RWPE2 (cell line): ENCODE data around the gene NEURL1B.

Source experiments
- ATAC-seq: fragments of 200-7000 bp; cut with Tn5 transposase; 3 replicates; pipeline ENCODE4 v1.9.1; 2021; ENCODE audit warnings: low read depth
- DNase-seq: peaks from one replicate; pipeline ENCODE4 v3.0.0-alpha.2; 2020; ENCODE audit warnings: low spot score
- H3K27ac ChIP-seq: fragments of 450-650 bp; 2 replicates; pipeline ENCODE4 v1.5.1; 2017; ENCODE audit warnings: mild to moderate bottlenecking; ENCODE audit not compliant: poor library complexity, severe bottlenecking
- H3K27me3 ChIP-seq: fragments of 250-450 bp; sonication (Bioruptor Pico); 2 replicates; pipeline ENCODE4 v1.5.1; 2021; ENCODE audit warnings: mild to moderate bottlenecking, moderate library complexity; ENCODE audit not compliant: insufficient read depth, poor library complexity, severe bottlenecking
- H3K36me3 ChIP-seq: fragments of 250-450 bp; sonication (Bioruptor Pico); 2 replicates; pipeline ENCODE4 v1.5.1; 2020; ENCODE audit warnings: low read depth, mild to moderate bottlenecking, moderate library complexity
- H3K4me1 ChIP-seq: fragments of 250-450 bp; sonication (Bioruptor Pico); 2 replicates; pipeline ENCODE4 v1.5.1; 2021; ENCODE audit warnings: mild to moderate bottlenecking, moderate library complexity; ENCODE audit not compliant: insufficient read depth, poor library complexity, severe bottlenecking
- H3K4me3 ChIP-seq: fragments of 250-450 bp; sonication (Bioruptor Pico); 2 replicates; pipeline ENCODE4 v1.5.1; 2021; ENCODE audit warnings: mild to moderate bottlenecking, moderate library complexity; ENCODE audit not compliant: severe bottlenecking
- H3K9me3 ChIP-seq: fragments of 250-450 bp; sonication (Bioruptor Pico); 2 replicates; pipeline ENCODE4 v1.5.1; 2021; ENCODE audit warnings: mild to moderate bottlenecking, moderate library complexity; ENCODE audit not compliant: severe bottlenecking
- TF ChIP-seq, protein P1 (sequence below): fragments of 450-650 bp; IDR thresholded peaks from one replicate; pipeline ENCODE4 v1.5.1; 2017; ENCODE audit warnings: mild to moderate bottlenecking, moderate library complexity; ENCODE audit not compliant: poor library complexity, severe bottlenecking

Gene NEURL1B

DNA sequence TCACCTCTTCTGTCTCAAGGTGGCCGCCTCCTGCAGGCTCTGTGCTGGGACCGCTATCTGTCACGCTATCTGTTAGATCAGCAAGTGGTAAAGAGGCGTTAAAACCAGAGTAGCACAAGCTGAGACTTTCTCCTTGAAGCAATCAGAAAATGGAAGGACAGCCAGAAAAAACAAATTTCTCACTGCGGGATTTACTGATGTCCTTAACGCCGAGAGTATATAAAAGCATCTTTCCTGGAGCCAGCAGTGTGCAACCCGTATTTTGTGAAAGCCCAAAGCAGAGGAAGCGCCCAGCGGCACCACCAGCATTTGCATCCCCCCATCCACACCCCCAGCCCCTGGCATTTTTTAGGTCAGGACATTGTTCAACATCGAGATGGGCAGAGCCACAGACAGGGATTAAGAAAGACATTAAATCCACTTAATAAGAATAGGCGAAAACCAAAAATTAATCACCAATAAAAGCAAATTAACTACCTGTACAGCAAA lies 81.3 kb downstream of the NEURL1B start:
- Histone ChIP-seq H3K4me3 (no peak overlapping the region), H3K9me3 (no peaks in the 10 kb centered on the region), H3K27ac (no peak overlapping the region), H3K27me3 (no peaks in the 10 kb centered on the region), H3K36me3 (no peaks in the 10 kb centered on the region), H3K4me1 (no peaks in the 10 kb centered on the region)
- ATAC-seq (no peak), DNase-seq (no peak)
- TF ChIP-seq, protein P1, sequence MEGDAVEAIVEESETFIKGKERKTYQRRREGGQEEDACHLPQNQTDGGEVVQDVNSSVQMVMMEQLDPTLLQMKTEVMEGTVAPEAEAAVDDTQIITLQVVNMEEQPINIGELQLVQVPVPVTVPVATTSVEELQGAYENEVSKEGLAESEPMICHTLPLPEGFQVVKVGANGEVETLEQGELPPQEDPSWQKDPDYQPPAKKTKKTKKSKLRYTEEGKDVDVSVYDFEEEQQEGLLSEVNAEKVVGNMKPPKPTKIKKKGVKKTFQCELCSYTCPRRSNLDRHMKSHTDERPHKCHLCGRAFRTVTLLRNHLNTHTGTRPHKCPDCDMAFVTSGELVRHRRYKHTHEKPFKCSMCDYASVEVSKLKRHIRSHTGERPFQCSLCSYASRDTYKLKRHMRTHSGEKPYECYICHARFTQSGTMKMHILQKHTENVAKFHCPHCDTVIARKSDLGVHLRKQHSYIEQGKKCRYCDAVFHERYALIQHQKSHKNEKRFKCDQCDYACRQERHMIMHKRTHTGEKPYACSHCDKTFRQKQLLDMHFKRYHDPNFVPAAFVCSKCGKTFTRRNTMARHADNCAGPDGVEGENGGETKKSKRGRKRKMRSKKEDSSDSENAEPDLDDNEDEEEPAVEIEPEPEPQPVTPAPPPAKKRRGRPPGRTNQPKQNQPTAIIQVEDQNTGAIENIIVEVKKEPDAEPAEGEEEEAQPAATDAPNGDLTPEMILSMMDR = no peak

DNA sequence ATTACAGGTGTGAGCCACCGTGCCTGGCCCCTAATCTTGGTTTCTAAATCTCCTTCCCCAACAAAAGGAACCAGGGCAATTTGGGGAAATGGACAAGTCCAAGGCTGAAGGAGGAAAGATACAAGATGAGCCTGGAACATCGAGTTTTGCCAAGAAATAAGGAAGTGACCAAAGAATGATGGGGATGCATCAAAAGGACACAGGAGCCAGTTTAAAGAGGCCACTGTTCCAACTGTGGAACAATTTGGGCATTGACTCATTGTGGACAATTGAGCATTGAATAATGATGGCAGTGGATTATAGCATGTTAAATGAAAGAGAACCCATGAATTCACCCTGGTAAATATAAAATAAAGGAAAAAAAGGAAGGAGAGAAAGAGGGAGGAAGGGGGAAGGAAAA lies 82.4 kb downstream of the NEURL1B start:
- DNase-seq (no peak), ATAC-seq (no peak)
- H3K27me3 ChIP-seq = no peaks in the 10 kb centered on the region
- H3K4me1 ChIP-seq = no peaks in the 10 kb centered on the region
- no peaks in the 10 kb centered on the region for H3K9me3 ChIP-seq
- no peaks in the 10 kb centered on the region for H3K36me3 ChIP-seq
- TF ChIP-seq, protein P1 = no peak
- no peak overlapping the region for H3K4me3 ChIP-seq
- no peak overlapping the region for H3K27ac ChIP-seq

DNA sequence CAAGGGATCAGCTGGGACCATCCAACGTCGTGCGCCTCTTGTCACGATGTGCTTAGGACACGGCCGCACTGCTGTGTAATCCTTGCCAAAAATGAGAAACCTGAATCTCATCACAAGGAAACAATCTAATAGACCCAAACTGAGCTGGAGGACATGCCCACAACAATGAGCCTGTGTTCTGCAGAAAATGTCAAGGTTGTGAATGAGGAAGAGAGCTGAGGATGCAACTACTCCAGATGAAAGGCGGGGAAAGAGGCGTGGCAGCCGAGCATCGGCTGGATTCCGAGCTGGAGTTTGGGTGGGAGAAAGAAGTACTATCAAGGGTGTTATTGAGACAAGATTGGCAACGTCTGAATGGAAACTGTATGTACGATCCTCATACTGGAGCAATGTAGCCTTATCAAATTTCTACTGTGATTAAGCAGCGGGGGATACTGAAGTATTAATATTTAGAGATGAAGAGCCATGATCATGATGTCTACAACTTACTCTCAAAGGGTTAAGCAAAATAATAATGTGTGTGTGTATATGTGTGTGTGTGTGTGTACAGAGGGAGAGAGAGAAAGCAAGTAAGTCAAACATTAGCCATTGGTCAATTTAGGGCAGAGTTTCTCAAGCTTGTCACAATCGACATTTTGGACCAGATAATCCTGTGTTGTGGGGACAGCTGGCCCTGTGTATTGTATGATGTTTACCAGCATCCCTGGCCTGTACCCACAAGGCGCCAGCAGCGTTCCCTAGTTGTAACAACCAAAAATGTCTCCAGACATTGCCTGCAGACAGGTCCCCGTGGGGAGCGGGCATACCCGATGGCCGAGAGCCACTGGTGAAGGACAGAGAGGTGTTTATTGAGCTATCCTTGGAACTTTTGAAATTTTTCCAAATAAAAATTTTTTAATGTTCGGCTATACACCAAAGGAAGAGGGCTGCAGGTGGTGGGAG lies 83.5 kb downstream of the NEURL1B start:
- TF ChIP-seq, protein P1 = no peak
- DNase-seq (peak; percentile 34), ATAC-seq (no peak)
- no peaks in the 10 kb centered on the region for H3K4me1 ChIP-seq
- H3K9me3 ChIP-seq = no peaks in the 10 kb centered on the region
- H3K4me3 ChIP-seq = no peak overlapping the region
- H3K27ac ChIP-seq = no peak overlapping the region
- H3K36me3 ChIP-seq = no peaks in the 10 kb centered on the region
- no peaks in the 10 kb centered on the region for H3K27me3 ChIP-seq

DNA sequence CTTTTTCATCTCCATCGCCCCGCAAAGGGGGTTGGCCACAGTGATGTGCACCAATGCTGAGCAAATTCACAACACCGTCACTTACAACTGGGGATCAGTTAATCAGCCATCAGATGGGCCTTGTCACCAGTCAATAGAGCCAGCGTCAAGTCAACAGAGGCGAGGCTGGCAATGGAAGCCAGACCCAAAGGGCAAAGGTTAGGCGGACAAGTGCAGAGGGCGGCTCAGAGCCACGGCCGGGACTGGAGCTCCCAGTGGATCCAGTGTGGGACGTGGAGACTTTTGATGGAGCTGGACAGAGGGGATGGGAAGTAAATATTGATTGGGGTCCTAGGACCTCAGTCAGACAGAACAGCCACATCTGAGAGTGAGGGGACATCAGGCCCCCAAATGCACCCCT lies 84.2 kb downstream of the NEURL1B start:
- Histone ChIP-seq H3K4me1 (no peaks in the 10 kb centered on the region), H3K27me3 (no peaks in the 10 kb centered on the region), H3K36me3 (no peaks in the 10 kb centered on the region), H3K27ac (no peak overlapping the region), H3K4me3 (no peak overlapping the region), H3K9me3 (no peaks in the 10 kb centered on the region)
- DNase-seq (no peak), ATAC-seq (no peak)
- TF ChIP-seq, protein P1 = no peak

DNA sequence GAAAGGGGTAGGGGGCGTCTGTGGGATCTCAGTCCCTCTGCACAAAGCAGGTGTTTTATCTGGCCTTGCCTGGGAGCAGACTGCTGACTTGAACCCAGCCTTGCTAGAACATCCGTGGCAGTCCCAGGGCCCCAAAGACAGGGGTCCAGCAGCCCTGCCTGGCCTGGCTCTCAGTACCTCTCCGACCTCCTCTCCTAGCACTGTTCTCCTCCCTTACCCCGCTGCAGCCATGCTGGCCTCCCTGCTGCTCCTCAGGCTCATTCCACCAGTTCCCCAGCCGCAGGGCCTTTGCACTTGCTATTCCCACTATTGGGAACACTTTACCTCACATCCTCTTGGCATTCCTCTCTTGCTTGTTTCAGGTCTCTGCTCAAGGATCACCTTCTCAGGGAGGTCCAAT lies 84.7 kb downstream of the NEURL1B start:
- ATAC-seq = no peak
- DNase-seq = no peak
- no peaks in the 10 kb centered on the region for H3K4me1 ChIP-seq

More for the DNA sequence above, 84.7 kb downstream of the NEURL1B start:
- Histone ChIP-seq H3K9me3 (no peaks in the 10 kb centered on the region), H3K36me3 (no peaks in the 10 kb centered on the region), H3K4me3 (no peak overlapping the region), H3K27ac (no peak overlapping the region), H3K27me3 (no peaks in the 10 kb centered on the region)
- TF ChIP-seq, protein P1 = no peak
